ENCODE measurements around the gene DGKQ. TPM values are rescaled to one million over a fixed set of nuclear protein-coding genes. Genes with fewer than 3 reads are reported as not detected.

DGKQ gene
- total and polyA plus RNA-seq, 2 of the 13 experiments (the other 11 are each of a cell fraction or from before 2014, with no cell fraction given) = 4.5 to 7.2 TPM

GRCh38 chr4:931960-932712, 41.2 kb downstream of the DGKQ start, which contains the start of the genes GAK and TMEM175 (continued):
- TF ChIP-seq, protein P1, sequence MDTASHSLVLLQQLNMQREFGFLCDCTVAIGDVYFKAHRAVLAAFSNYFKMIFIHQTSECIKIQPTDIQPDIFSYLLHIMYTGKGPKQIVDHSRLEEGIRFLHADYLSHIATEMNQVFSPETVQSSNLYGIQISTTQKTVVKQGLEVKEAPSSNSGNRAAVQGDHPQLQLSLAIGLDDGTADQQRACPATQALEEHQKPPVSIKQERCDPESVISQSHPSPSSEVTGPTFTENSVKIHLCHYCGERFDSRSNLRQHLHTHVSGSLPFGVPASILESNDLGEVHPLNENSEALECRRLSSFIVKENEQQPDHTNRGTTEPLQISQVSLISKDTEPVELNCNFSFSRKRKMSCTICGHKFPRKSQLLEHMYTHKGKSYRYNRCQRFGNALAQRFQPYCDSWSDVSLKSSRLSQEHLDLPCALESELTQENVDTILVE (CRISPR knock-in tag; IDR thresholded peaks at IDR 0.05) = peak; percentile 78; the same call in 1 of the 2 replicates
- TF ChIP-seq, protein P2, sequence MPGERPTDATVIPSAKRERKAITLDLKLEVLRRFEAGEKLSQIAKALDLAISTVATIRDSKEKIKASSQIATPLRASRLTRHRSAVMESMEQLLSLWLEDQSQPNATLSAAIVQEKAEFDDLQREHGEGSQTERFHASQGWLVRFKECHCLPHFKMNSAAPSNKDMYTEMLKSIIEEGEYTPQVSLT (CRISPR knock-in tag; IDR thresholded peaks at IDR 0.05; ENCODE audit: borderline replicate concordance, low read depth) = no peak; the same call in 1 of the 2 replicates
- TF ChIP-seq BRD4 (CRISPR knock-in tag; IDR thresholded peaks at IDR 0.05) = peak; percentile 63; the same call in 1 of the 2 replicates
- TF ChIP-seq, protein P3, sequence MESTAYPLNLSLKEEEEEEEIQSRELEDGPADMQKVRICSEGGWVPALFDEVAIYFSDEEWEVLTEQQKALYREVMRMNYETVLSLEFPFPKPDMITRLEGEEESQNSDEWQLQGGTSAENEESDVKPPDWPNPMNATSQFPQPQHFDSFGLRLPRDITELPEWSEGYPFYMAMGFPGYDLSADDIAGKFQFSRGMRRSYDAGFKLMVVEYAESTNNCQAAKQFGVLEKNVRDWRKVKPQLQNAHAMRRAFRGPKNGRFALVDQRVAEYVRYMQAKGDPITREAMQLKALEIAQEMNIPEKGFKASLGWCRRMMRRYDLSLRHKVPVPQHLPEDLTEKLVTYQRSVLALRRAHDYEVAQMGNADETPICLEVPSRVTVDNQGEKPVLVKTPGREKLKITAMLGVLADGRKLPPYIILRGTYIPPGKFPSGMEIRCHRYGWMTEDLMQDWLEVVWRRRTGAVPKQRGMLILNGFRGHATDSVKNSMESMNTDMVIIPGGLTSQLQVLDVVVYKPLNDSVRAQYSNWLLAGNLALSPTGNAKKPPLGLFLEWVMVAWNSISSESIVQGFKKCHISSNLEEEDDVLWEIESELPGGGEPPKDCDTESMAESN (CRISPR knock-in tag; conservative IDR thresholded peaks at IDR 0.05) = peak; percentile 75; the same call in 1 of the 2 replicates
- peak; percentile 87; the same call in 1 of the 2 replicates for TF ChIP-seq CENPT (CRISPR knock-in tag; IDR thresholded peaks at IDR 0.05; ENCODE audit: low read depth)
- TF ChIP-seq, protein P4, sequence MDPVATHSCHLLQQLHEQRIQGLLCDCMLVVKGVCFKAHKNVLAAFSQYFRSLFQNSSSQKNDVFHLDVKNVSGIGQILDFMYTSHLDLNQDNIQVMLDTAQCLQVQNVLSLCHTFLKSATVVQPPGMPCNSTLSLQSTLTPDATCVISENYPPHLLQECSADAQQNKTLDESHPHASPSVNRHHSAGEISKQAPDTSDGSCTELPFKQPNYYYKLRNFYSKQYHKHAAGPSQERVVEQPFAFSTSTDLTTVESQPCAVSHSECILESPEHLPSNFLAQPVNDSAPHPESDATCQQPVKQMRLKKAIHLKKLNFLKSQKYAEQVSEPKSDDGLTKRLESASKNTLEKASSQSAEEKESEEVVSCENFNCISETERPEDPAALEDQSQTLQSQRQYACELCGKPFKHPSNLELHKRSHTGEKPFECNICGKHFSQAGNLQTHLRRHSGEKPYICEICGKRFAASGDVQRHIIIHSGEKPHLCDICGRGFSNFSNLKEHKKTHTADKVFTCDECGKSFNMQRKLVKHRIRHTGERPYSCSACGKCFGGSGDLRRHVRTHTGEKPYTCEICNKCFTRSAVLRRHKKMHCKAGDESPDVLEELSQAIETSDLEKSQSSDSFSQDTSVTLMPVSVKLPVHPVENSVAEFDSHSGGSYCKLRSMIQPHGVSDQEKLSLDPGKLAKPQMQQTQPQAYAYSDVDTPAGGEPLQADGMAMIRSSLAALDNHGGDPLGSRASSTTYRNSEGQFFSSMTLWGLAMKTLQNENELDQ (CRISPR knock-in tag; IDR thresholded peaks at IDR 0.05; ENCODE audit: borderline replicate concordance) = no peak
- no peak for TF ChIP-seq ZNF296 (CRISPR knock-in tag; conservative IDR thresholded peaks at IDR 0.05)
- TF ChIP-seq NONO (IDR thresholded peaks at IDR 0.05) = no peak
- peak; percentile 89 for TF ChIP-seq NONO (CRISPR knock-in tag; conservative IDR thresholded peaks at IDR 0.05)
- peak; percentile 48; the same call in 1 of the 2 replicates for TF ChIP-seq CSRNP1 (CRISPR knock-in tag; IDR thresholded peaks at IDR 0.05)
- peak in 1 of 2 experiments; percentile 89; a peak in 2 of 4 replicates for TF ChIP-seq POLR2A (IDR thresholded peaks at IDR 0.05; ENCODE audit: insufficient read depth in 1 of 2, low read depth in 2 of 2, low read length in 2 of 2)
- no peak for TF ChIP-seq ZFP62 (CRISPR knock-in tag; IDR thresholded peaks at IDR 0.05)
- no peak for TF ChIP-seq ZNF253 (CRISPR knock-in tag; IDR thresholded peaks at IDR 0.05; ENCODE audit: borderline replicate concordance)
- peak; percentile 78; the same call in 1 of the 2 replicates for TF ChIP-seq KDM5A (IDR thresholded peaks at IDR 0.05; ENCODE audit: borderline replicate concordance, low read length)
- TF ChIP-seq ZBTB7A (CRISPR knock-in tag; IDR thresholded peaks at IDR 0.05) = peak; percentile 67; the same call in 1 of the 2 replicates
- TF ChIP-seq ZNF619 (CRISPR knock-in tag; IDR thresholded peaks at IDR 0.05) = no peak; the same call in 1 of the 2 replicates
- TF ChIP-seq KDM5B (CRISPR knock-in tag; IDR thresholded peaks at IDR 0.05; ENCODE audit: borderline replicate concordance) = peak; percentile 72
- TF ChIP-seq MAZ (IDR thresholded peaks at IDR 0.05; ENCODE audit: borderline replicate concordance, low read depth, low read length) = no peak
- peak; percentile 74 for TF ChIP-seq MAZ (CRISPR knock-in tag; IDR thresholded peaks at IDR 0.05; ENCODE audit: low read depth)
- TF ChIP-seq PITX1 (CRISPR knock-in tag; IDR thresholded peaks at IDR 0.05) = no peak
- no peak for TF ChIP-seq KDM4B (CRISPR knock-in tag; IDR thresholded peaks at IDR 0.05)
